HG03097 (cell line): ENCODE data around the gene MYO5B.
"Not testable (repeated sequence)": the region's sequence is repeated elsewhere in the genome, so short reads cannot be mapped to it uniquely, and the experiment has no call there.

Experiments used
- ATAC-seq: cut with Tn5 transposase; IDR thresholded peaks from one replicate; pipeline ENCODE4 v1.9.1; 2021; ENCODE audit not compliant: unreplicated experiment, low FRiP score

Gene MYO5B

GRCh38 chr18:50194631-50195532 lies at the start of gene MYO5B:
Gene MYO5B, minus strand, starts transcription at chr18:50195147. Its CDS starts 354 bp downstream, at chr18:50194793.
- peak; percentile 57 for ATAC-seq

- not testable (repeated sequence) for ATAC-seq
Observed at GRCh38 chr18:50241768-50242167, 46.8 kb upstream of the MYO5B start.

- ATAC-seq = no peak
Observed at GRCh38 chr18:50240080-50240563, 45.2 kb upstream of the MYO5B start.

GRCh38 chr18:50232419-50232818 lies 37.5 kb upstream of the MYO5B start:
- no peak for ATAC-seq

- no peak for ATAC-seq
Observed at GRCh38 chr18:50231621-50232020, 36.7 kb upstream of the MYO5B start.

GRCh38 chr18:50220249-50220648 lies 25.3 kb upstream of the MYO5B start:
- not testable (repeated sequence) for ATAC-seq

- ATAC-seq = no peak
Observed at GRCh38 chr18:50218432-50219197, 23.7 kb upstream of the MYO5B start.

- no peak for ATAC-seq
Observed at GRCh38 chr18:50209311-50209710, 14.4 kb upstream of the MYO5B start.

GRCh38 chr18:50207722-50208121 lies 12.8 kb upstream of the MYO5B start:
- ATAC-seq = no peak

GRCh38 chr18:50203801-50204604 lies 9.1 kb upstream of the MYO5B start:
- no peak for ATAC-seq

GRCh38 chr18:50201476-50202018 lies 6.6 kb upstream of the MYO5B start:
- no peak for ATAC-seq

GRCh38 chr18:50199921-50200320 lies 5.0 kb upstream of the MYO5B start:
- ATAC-seq = no peak

- ATAC-seq = no peak
Observed at GRCh38 chr18:50199346-50199855, 4.5 kb upstream of the MYO5B start.

- no peak for ATAC-seq
Observed at GRCh38 chr18:50196261-50196660, 1.3 kb upstream of the MYO5B start.

GRCh38 chr18:50195689-50196088 lies 742 bp upstream of the MYO5B start:
- no peak for ATAC-seq

GRCh38 chr18:50193796-50194630 lies 934 bp downstream of the MYO5B start:
- no peak for ATAC-seq

- ATAC-seq = no peak
Observed at GRCh38 chr18:50192995-50193795, 1.8 kb downstream of the MYO5B start.

GRCh38 chr18:50190926-50191325 lies 4.0 kb downstream of the MYO5B start:
- ATAC-seq = no peak
